ENCODE measurements around the gene SPSB4. TPM values are rescaled to one million over a fixed set of nuclear protein-coding genes. Genes with fewer than 3 reads are reported as not detected.

Gene SPSB4
- total RNA-seq, 1 donor from 2014 or later: 12.0 TPM

DNA sequence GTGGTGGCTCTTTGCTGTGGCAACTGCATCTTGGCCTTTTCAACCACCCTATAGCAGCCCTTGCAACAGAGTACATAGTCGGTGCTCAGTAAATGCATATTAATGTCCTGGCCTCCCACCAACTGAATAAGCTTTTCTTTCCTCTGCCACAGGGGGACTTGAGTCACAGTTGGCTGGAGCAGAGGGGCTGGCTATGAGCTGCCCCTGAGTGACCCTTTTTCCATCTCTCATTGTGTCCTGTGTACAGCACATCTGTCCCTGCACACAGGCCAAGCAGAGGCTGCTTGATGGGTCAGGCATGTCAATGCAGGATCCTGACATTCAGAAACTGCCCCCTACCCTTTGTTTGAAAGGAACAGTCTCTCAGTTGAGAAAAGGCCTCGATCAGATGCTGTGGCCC, 22.4 kb downstream of the SPSB4 start:
- H3K36me3 ChIP-seq (ENCODE audit: control insufficient read depth in 3 of 3, insufficient read depth in 3 of 3, low read length in 3 of 3): no peaks in the 10 kb centered on the region
- H3K27ac ChIP-seq (ENCODE audit: low read depth, low read length): no peak overlapping the region
- no peaks in the 10 kb centered on the region for H3K27me3 ChIP-seq (ENCODE audit: control insufficient read depth in 3 of 3, insufficient read depth in 3 of 3, low read length in 3 of 3)
- no peaks in the 10 kb centered on the region for H3K9me3 ChIP-seq (ENCODE audit: control insufficient read depth in 3 of 3, low read length in 3 of 3)
- no peak overlapping the region for H3K4me3 ChIP-seq (ENCODE audit: low read length in 3 of 3)
- peaks cover 19 to 29% (median 26%) of the 10 kb centered on the region in 3 donors for H3K4me1 ChIP-seq (ENCODE audit: control insufficient read depth in 3 of 3, insufficient read depth in 3 of 3, low read length in 3 of 3)
- no peak overlapping the region for H3K9ac ChIP-seq (ENCODE audit: low read depth in 1 of 3, low read length in 3 of 3)

DNA sequence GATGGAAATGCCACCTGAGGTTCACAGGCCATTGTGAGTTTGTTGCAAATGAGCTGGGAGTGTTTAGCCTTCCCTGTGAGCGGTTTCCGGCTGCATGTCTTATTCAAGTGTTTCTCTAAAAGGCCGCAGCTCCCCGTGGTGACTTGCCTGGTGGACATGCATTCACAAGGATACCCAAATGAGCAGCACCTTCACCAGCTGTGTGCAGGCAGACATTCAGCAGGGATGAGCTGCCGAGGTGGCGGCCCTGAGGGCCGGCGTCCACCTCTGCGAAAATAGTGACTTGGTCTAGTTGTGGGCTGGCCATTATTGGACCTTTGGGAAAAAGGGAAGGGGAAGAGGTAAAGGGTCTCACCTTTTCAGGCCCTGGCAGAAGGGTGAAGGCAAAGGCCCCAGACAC, 23.4 kb downstream of the SPSB4 start:
- Histone ChIP-seq H3K4me1 (ENCODE audit: control insufficient read depth in 3 of 3, insufficient read depth in 3 of 3, low read length in 3 of 3) (peaks cover 19 to 29% (median 26%) of the 10 kb centered on the region in 3 donors), H3K4me3 (ENCODE audit: low read length in 3 of 3) (no peak overlapping the region), H3K27ac (ENCODE audit: low read depth, low read length) (no peak overlapping the region), H3K36me3 (ENCODE audit: control insufficient read depth in 3 of 3, insufficient read depth in 3 of 3, low read length in 3 of 3) (no peaks in the 10 kb centered on the region), H3K27me3 (ENCODE audit: control insufficient read depth in 3 of 3, insufficient read depth in 3 of 3, low read length in 3 of 3) (no peaks in the 10 kb centered on the region), H3K9ac (ENCODE audit: low read depth in 1 of 3, low read length in 3 of 3) (no peak overlapping the region), H3K9me3 (ENCODE audit: control insufficient read depth in 3 of 3, low read length in 3 of 3) (no peaks in the 10 kb centered on the region)

DNA sequence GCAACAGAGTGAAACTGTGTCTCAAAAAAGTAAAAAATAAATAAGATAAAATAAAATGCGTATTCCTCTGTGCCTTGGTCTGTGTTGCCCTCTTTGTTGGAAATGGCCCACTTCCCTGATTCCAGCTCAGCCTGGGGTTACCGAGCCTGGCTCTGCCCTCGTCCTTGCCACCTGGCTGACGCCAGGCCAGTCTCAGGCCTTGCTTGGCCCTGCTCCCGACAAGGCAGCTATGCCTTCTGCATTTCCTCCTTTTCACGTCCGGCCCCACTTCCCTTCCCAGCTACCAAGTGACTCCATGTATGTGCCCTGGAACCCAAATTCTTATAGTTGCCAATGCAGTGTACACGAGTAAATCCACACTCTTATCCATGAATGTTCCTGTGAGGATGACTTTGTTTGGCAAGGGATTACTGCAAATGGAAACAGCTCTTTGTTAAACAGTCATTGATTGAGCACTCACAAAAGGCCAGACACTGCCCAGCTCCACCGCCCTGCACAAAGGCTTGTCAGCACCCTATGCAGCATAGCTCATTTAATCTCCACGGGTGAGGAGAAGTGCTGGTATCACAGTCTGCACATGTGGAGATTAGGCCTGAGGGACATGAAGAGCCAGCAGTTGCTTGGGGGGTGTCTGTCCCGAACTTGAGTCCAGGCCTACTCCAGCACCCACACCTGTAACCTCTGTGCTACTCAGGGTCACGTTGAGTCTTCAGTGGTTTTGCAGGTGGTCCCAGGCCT, 25.1 kb downstream of the SPSB4 start:
- H3K9me3 ChIP-seq (ENCODE audit: control insufficient read depth in 3 of 3, low read length in 3 of 3): no peaks in the 10 kb centered on the region
- peak overlapping the region; percentile 17 to 72 (median 69) for H3K4me3 ChIP-seq (ENCODE audit: low read length in 3 of 3)
- peak overlapping the region; percentile 63 for H3K27ac ChIP-seq (ENCODE audit: low read depth, low read length)
- H3K27me3 ChIP-seq (ENCODE audit: control insufficient read depth in 3 of 3, insufficient read depth in 3 of 3, low read length in 3 of 3): no peaks in the 10 kb centered on the region
- H3K4me1 ChIP-seq (ENCODE audit: control insufficient read depth in 3 of 3, insufficient read depth in 3 of 3, low read length in 3 of 3): peaks cover 19 to 29% (median 26%) of the 10 kb centered on the region in 3 donors
- H3K9ac ChIP-seq (ENCODE audit: low read depth in 1 of 3, low read length in 3 of 3): peak overlapping the region; percentile 65 to 82 (median 80)
- no peaks in the 10 kb centered on the region for H3K36me3 ChIP-seq (ENCODE audit: control insufficient read depth in 3 of 3, insufficient read depth in 3 of 3, low read length in 3 of 3)

DNA sequence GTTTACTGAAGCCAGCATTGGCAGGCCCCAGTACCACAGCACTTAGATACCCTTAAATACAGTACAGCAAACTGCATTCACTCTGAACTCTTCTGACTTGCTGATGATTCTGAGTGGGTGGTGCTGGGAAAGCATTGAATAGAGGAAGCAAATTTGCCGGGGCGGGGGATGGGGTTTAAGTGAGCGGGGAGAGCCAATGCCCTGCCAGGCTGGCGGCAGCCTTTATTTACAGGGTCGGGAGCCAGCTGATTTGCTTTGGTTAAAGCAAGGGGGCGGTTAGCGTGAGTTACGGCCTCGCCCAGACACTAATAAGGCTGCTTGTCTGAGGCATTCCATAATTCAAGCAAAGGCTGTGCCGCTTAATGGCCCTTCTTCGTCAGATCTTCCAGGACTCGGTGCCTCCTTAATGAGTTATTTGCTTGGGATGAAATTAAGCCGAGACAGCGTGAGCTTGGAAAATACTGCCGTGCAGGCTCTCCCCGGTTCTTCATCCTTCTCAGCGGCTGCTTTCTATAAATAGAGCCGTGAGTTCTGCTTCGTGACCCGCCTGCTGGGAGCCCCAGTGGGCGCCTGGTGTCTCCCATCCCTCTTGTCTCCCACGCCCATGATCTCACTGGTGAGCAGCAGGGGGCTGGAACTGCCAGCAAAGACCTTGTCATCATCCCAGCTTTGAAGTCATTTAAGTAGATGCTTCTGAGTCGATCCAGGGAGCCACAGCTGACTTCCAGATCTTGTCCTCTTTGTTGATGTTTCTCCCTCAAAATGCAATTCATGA, 25.8 kb downstream of the SPSB4 start:
- no peaks in the 10 kb centered on the region for H3K36me3 ChIP-seq (ENCODE audit: control insufficient read depth in 3 of 3, insufficient read depth in 3 of 3, low read length in 3 of 3)
- peaks cover 19 to 26% (median 26%) of the 10 kb centered on the region in 3 donors for H3K4me1 ChIP-seq (ENCODE audit: control insufficient read depth in 3 of 3, insufficient read depth in 3 of 3, low read length in 3 of 3)
- H3K4me3 ChIP-seq (ENCODE audit: low read length in 3 of 3): peak overlapping the region; percentile 69 to 72 (median 72)
- H3K9ac ChIP-seq (ENCODE audit: low read depth in 1 of 3, low read length in 3 of 3): peak overlapping the region; percentile 65 to 82 (median 80)
- H3K27ac ChIP-seq (ENCODE audit: low read depth, low read length): peak overlapping the region; percentile 63
- H3K9me3 ChIP-seq (ENCODE audit: control insufficient read depth in 3 of 3, low read length in 3 of 3): no peaks in the 10 kb centered on the region
- no peaks in the 10 kb centered on the region for H3K27me3 ChIP-seq (ENCODE audit: control insufficient read depth in 3 of 3, insufficient read depth in 3 of 3, low read length in 3 of 3)

DNA sequence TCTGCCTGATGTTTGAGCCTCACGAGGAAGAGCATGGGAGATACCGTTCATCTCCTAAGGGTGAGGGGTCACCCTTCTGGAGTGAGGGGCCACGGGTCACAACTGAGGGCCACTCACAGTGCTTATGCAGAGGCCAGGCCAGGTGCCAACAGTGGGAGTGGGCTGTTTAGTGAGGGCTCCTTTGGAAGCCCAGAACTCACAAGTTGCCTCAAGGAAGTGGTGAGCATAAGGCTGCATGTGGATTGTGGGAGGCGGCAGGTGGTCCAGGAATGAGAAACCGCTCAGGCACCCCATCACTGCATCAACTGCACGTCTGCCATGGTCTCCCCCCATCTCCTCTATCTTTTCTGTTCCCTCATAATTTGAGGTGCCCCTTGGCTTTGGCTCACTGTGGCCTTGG, 26.5 kb downstream of the SPSB4 start:
- peak overlapping the region in 2 of 3 donors; percentile 65 to 80 for H3K9ac ChIP-seq (ENCODE audit: low read depth in 1 of 3, low read length in 3 of 3)
- H3K27me3 ChIP-seq (ENCODE audit: control insufficient read depth in 3 of 3, insufficient read depth in 3 of 3, low read length in 3 of 3): no peaks in the 10 kb centered on the region
- H3K4me1 ChIP-seq (ENCODE audit: control insufficient read depth in 3 of 3, insufficient read depth in 3 of 3, low read length in 3 of 3): peaks cover 19 to 26% (median 26%) of the 10 kb centered on the region in 3 donors
- H3K27ac ChIP-seq (ENCODE audit: low read depth, low read length): peak overlapping the region; percentile 63
- H3K36me3 ChIP-seq (ENCODE audit: control insufficient read depth in 3 of 3, insufficient read depth in 3 of 3, low read length in 3 of 3): no peaks in the 10 kb centered on the region
- H3K9me3 ChIP-seq (ENCODE audit: control insufficient read depth in 3 of 3, low read length in 3 of 3): no peaks in the 10 kb centered on the region
- H3K4me3 ChIP-seq (ENCODE audit: low read length in 3 of 3): peak overlapping the region in 1 of 3 donors; percentile 69

DNA sequence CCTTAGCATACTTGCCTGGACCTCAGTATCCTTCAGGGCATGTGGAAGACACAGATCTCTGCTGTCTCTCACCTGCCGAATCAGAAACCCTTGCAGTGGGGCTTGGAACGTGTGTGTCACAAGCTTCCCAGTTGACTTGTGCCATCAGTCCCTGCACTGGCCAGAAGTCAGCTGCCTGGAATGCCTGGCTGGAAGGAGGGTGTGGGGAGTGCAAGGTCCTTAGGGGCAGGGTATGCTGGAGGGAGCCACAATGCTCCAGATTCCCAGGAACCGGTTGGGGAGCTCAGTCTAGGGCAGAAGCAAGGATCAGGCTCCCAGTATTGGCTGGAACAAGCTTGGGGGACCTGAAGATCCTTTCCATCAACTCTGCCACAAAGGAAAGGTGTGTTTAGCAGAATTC, 27.1 kb downstream of the SPSB4 start:
- Histone ChIP-seq H3K27ac (ENCODE audit: low read depth, low read length) (no peak overlapping the region), H3K36me3 (ENCODE audit: control insufficient read depth in 3 of 3, insufficient read depth in 3 of 3, low read length in 3 of 3) (no peaks in the 10 kb centered on the region), H3K4me3 (ENCODE audit: low read length in 3 of 3) (no peak overlapping the region), H3K9ac (ENCODE audit: low read depth in 1 of 3, low read length in 3 of 3) (peak overlapping the region in 1 of 3 donors; percentile 25), H3K27me3 (ENCODE audit: control insufficient read depth in 3 of 3, insufficient read depth in 3 of 3, low read length in 3 of 3) (no peaks in the 10 kb centered on the region), H3K4me1 (ENCODE audit: control insufficient read depth in 3 of 3, insufficient read depth in 3 of 3, low read length in 3 of 3) (peaks cover 19 to 28% (median 28%) of the 10 kb centered on the region in 3 donors), H3K9me3 (ENCODE audit: control insufficient read depth in 3 of 3, low read length in 3 of 3) (no peaks in the 10 kb centered on the region)

DNA sequence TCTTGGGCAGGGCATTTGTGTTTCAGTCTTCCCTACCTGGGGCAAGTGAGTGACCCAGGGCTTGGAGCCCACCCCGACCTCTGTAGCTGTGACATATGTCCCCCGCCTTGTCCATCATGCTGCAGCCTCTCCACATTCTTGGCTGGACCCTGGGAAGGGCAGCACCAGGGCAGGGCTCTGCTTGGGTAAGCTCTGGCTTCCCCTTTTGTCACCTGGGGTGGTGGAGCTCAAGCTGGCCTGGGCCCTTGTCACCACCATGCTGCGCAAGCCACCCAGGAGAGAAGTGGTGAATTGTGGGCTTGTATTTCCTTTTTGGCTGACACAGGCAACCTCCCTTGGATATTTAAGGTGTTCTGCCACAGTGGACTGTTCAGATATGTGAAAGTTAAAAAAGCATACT, 29.3 kb downstream of the SPSB4 start:
- Histone ChIP-seq H3K27ac (ENCODE audit: low read depth, low read length) (no peak overlapping the region), H3K9ac (ENCODE audit: low read depth in 1 of 3, low read length in 3 of 3) (no peak overlapping the region), H3K36me3 (ENCODE audit: control insufficient read depth in 3 of 3, insufficient read depth in 3 of 3, low read length in 3 of 3) (no peaks in the 10 kb centered on the region), H3K4me3 (ENCODE audit: low read length in 3 of 3) (no peak overlapping the region), H3K27me3 (ENCODE audit: control insufficient read depth in 3 of 3, insufficient read depth in 3 of 3, low read length in 3 of 3) (no peaks in the 10 kb centered on the region), H3K4me1 (ENCODE audit: control insufficient read depth in 3 of 3, insufficient read depth in 3 of 3, low read length in 3 of 3) (peaks cover 34 to 51% (median 48%) of the 10 kb centered on the region in 3 donors), H3K9me3 (ENCODE audit: control insufficient read depth in 3 of 3, low read length in 3 of 3) (no peaks in the 10 kb centered on the region)

DNA sequence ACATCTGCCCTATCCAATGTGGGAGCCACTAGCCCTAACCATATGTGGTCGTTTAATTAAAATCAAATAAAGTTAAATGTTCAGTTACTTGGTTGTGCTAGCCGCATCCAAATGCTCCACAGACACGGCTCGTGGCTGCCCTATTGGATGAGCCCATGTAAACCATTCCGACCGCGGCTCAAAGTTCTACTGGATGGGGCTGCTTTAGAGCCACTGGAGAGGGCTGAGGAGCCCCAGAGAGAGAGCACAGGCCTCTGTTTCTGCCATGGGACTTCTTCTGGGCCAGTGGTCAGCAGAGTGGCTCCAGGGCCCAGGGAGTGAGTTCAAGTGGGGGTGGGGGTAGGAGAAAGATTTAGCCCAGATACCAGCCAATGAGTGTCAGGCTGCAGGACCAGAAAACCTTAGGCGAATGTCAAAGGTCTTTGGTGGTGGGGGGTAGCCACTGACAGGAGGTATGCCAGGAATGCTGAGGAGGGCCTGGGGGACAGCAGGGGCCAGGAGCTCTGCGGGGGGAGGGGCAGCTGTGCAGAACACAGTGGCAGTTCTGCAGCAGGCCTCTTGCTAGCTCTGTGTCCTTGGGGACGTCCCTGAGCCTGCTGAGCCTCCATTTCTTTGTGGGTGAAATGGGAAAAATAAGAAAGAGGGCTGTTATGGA, 30.1 kb downstream of the SPSB4 start:
- Histone ChIP-seq H3K4me3 (ENCODE audit: low read length in 3 of 3) (no peak overlapping the region), H3K9me3 (ENCODE audit: control insufficient read depth in 3 of 3, low read length in 3 of 3) (no peaks in the 10 kb centered on the region), H3K36me3 (ENCODE audit: control insufficient read depth in 3 of 3, insufficient read depth in 3 of 3, low read length in 3 of 3) (no peaks in the 10 kb centered on the region), H3K27ac (ENCODE audit: low read depth, low read length) (no peak overlapping the region), H3K27me3 (ENCODE audit: control insufficient read depth in 3 of 3, insufficient read depth in 3 of 3, low read length in 3 of 3) (no peaks in the 10 kb centered on the region), H3K4me1 (ENCODE audit: control insufficient read depth in 3 of 3, insufficient read depth in 3 of 3, low read length in 3 of 3) (peaks cover 37 to 54% (median 50%) of the 10 kb centered on the region in 3 donors), H3K9ac (ENCODE audit: low read depth in 1 of 3, low read length in 3 of 3) (no peak overlapping the region)

DNA sequence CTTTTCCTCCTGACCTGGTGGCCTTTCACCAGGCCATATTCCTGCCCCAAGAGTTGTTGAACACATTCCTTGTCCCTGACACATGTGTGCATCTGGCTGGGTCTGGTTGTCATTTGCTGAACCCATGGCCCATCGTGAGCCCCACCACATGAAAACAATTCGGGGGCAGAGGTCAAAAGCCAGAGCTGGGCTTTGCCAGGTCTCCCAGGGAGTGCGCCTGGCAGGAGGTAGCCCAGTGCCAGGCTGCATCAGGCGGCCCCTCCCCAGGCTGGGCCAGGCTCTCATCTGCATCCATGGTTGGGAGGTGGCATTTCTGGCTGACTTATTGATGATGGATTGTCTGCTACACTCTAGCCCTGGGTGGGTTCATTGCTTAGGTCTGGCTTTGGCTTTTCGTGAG, 30.9 kb downstream of the SPSB4 start:
- Histone ChIP-seq H3K27me3 (ENCODE audit: control insufficient read depth in 3 of 3, insufficient read depth in 3 of 3, low read length in 3 of 3) (no peaks in the 10 kb centered on the region), H3K4me1 (ENCODE audit: control insufficient read depth in 3 of 3, insufficient read depth in 3 of 3, low read length in 3 of 3) (peaks cover 37 to 54% (median 50%) of the 10 kb centered on the region in 3 donors), H3K9ac (ENCODE audit: low read depth in 1 of 3, low read length in 3 of 3) (no peak overlapping the region), H3K4me3 (ENCODE audit: low read length in 3 of 3) (no peak overlapping the region), H3K36me3 (ENCODE audit: control insufficient read depth in 3 of 3, insufficient read depth in 3 of 3, low read length in 3 of 3) (no peaks in the 10 kb centered on the region), H3K9me3 (ENCODE audit: control insufficient read depth in 3 of 3, low read length in 3 of 3) (no peaks in the 10 kb centered on the region), H3K27ac (ENCODE audit: low read depth, low read length) (no peak overlapping the region)

Measured in skeletal muscle tissue (tissue), 4 donors.